Stimulated activated effector memory CD8-positive, alpha-beta T cell treated with anti-CD3 and anti-CD28 coated beads, Interleukin-12 subunit alpha, Interleukin-12 subunit beta, amount 100 ng/mL, for 72 hours (primary cell): ENCODE data around the gene PRDM13.

Source experiments
- ATAC-seq: fragments of 150-1000 bp; cut with Tn5 transposase; 2 replicates; pipeline ENCODE4 v1.10.0; 2021
- DNase-seq, 2 donors: peaks; one replicate each; pipeline ENCODE4 v3.0.0; 2021 to 2022; ENCODE audit warnings: low spot score in 2 of 2
- H3K27ac Mint-ChIP-seq: one replicate; pipeline ENCODE4 v1.8.0; 2022; ENCODE audit warnings: mild to moderate bottlenecking, mixed read lengths
- H3K36me3 Mint-ChIP-seq: one replicate; pipeline ENCODE4 v1.8.0; 2022; ENCODE audit warnings: mild to moderate bottlenecking, mixed read lengths
- H3K4me1 Mint-ChIP-seq: one replicate; pipeline ENCODE4 v1.8.0; 2022; ENCODE audit warnings: mixed read lengths
- H3K4me3 Mint-ChIP-seq: one replicate; pipeline ENCODE4 v1.8.0; 2022; ENCODE audit warnings: mild to moderate bottlenecking, mixed read lengths
- H3K9me3 Mint-ChIP-seq: one replicate; pipeline ENCODE4 v1.8.0; 2022; ENCODE audit warnings: mixed read lengths

PRDM13 gene

DNA sequence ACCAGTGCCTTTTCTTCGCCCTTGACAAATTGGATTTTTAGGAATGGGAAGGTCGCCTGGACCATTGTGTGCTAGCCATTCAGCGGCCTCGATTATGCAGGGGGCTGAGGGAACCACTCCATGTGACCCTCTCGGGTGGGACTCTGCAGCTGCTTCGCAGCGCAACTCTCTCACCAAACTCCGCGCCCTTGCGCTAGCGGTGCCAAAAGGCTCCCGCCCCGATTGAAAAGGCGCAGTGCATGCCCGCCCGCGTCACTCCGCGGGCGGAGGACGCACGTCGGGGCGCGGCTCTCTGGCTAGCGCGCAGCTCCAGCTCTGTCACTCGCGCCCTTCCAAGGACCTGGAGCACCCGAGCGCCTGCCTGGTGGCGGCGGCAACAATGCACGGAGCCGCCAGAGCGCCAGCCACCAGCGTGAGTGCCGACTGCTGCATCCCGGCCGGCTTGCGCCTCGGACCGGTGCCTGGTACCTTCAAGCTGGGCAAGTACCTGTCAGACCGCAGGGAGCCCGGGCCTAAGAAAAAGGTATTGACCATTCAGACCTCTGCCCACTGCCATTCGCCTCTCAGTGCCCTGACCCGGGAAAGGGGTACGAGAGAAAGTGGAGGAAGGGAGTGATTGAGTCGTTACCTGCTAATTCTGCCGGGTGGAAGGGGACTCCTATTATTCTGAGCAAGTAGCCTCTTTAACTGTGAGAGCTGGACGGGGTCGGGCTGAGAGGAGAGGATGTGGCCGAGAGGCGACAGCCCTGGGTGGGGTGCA, at the start of gene PRDM13:
Gene PRDM13 (plus strand): TSS at position 178 of the 760 bp plus-strand sequence. CDS start 202 bp downstream, at position 380.
- Mint-ChIP-seq H3K36me3 (peaks cover 5% of the 10 kb centered on the region), H3K4me3 (no peak within 1 kb of the TSS), H3K9me3 (no peaks in the 10 kb centered on the region), H3K4me1 (peaks cover 67% of the 10 kb centered on the region), H3K27ac (no peak within 1 kb of the TSS)
- ATAC-seq: no peak
- DNase-seq: peak in 1 of 2 donors; percentile 55

DNA sequence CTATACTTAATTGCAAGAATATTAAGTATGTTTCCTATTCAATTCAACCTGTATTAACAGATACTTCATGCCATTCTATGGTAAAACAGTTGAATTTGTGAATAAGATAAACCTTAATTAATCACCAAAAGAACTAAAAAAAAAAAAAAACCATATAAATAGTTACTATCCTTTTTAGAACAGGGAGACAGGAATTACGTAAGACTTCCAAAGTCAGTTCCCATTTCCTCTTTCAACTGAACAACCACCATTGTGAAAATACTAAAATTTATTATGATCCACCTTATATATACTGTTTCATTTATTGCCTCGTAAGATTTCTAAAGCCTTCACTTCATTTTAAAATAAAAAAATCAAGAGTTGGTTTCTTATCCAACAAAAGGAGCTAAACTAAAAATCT, 47.6 kb upstream of the PRDM13 start:
- H3K27ac Mint-ChIP-seq: no peak overlapping the region
- H3K4me1 Mint-ChIP-seq: no peaks in the 10 kb centered on the region
- no peak for DNase-seq
- peaks cover 96% of the 10 kb centered on the region for H3K36me3 Mint-ChIP-seq
- no peak for ATAC-seq
- no peaks in the 10 kb centered on the region for H3K9me3 Mint-ChIP-seq
- no peak overlapping the region for H3K4me3 Mint-ChIP-seq

DNA sequence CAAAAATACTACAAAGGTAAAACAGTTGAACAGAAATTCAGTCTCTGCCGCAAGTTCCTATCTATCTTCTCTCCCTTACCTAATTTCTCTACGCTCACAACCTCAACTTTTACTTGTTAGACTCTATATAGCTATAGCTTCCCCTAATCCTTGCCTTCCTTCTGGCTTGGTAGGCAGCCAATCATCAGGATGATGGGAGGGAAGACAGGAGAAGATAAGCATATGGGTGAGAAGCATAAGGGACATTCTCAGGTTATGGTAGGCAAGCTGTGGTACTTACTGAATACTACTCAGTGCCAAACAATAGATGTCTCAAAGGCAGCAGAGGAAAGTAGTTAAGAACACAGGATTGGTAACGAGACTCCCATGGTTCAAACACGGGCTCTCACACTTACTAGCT, 46.0 kb upstream of the PRDM13 start:
- DNase-seq (no peak), ATAC-seq (no peak)
- Mint-ChIP-seq H3K4me3 (no peak overlapping the region), H3K36me3 (peaks cover 87% of the 10 kb centered on the region), H3K4me1 (no peaks in the 10 kb centered on the region), H3K27ac (no peak overlapping the region), H3K9me3 (no peaks in the 10 kb centered on the region)

DNA sequence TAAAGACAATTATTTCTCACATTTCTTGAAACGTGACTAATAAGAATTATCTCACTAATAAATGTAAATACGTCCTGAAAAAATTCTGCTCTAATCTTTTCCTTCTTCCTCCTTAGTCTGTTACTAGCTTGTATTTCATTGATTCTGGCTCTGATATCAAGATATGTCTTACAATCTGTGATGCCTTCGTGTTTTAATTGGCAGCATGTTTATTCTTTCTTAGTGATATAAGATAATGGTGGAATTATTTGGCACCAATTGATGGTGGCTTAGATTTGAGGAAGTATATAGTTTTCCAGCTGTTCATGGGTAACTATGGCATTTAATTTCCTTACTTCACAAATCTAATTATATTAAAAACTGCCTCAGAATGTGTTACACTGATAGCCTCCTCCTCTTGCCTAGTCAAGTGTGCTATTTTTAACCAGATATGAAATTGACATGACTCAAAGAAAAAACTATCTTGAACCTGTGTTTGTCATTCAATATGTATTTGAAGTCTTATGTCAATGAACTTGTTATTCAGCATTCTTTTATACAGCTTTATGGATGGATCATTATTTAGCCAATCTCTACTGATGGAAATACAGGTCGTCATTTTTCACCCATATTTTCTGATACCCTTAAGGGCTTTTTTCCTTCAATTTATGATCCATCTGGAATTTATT, 43.4 kb upstream of the PRDM13 start:
- peaks cover 20% of the 10 kb centered on the region for H3K4me1 Mint-ChIP-seq
- peaks cover 65% of the 10 kb centered on the region for H3K36me3 Mint-ChIP-seq
- ATAC-seq: no peak

GRCh38 chr6:99568103-99568933, 38.3 kb upstream of the PRDM13 start, which contains the start of gene CCNC:
CCNC (minus strand) TSS chr6:99568660; CDS start chr6:99568527, 133 bp downstream.
- H3K36me3 Mint-ChIP-seq: peaks cover 23% of the 10 kb centered on the region
- peak within 1 kb of the TSS; percentile 99 for H3K27ac Mint-ChIP-seq
- H3K4me1 Mint-ChIP-seq: peaks cover 33% of the 10 kb centered on the region
- no peaks in the 10 kb centered on the region for H3K9me3 Mint-ChIP-seq
- peak; percentile 90 to 96 for DNase-seq
- peak; percentile 99 for ATAC-seq
- H3K4me3 Mint-ChIP-seq: peak within 1 kb of the TSS; percentile 96

More for the DNA sequence above, 43.4 kb upstream of the PRDM13 start:
- Mint-ChIP-seq H3K27ac (no peak overlapping the region), H3K9me3 (no peaks in the 10 kb centered on the region), H3K4me3 (no peak overlapping the region)
- no peak for DNase-seq

DNA sequence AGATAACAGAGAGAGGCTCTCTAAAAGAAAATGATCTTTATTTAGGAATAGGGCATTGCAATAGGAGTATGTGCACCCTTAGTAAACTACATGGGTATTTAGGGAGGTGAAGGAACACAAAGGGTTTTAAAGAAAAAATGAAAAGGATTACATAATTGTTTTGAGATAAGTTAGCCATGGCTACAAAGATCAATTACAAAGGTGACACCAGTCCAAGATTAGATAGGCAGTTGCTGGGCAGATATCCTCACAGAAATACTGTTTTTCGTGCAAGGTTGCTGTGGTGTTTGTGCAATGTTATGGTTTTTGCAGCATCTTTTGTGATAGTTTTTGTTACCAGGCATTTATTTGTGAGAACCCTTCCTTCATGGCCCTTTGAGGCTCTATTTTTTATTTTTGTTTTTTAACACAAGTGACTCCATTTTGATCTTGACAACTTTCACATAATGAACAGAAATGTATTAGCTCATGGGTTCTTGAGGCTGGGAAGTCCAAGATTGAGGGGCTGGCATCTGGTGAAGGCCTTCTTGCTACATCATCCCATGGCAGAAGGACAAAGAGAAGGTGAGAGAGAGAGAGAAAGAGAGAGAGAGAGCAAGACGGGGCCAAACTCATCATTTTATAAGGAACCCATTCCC, 32.5 kb upstream of the PRDM13 start:
- no peak overlapping the region for H3K4me3 Mint-ChIP-seq
- H3K27ac Mint-ChIP-seq: no peak overlapping the region
- peaks cover 5% of the 10 kb centered on the region for H3K4me1 Mint-ChIP-seq
- ATAC-seq: no peak
- H3K9me3 Mint-ChIP-seq: no peaks in the 10 kb centered on the region
- no peaks in the 10 kb centered on the region for H3K36me3 Mint-ChIP-seq
- DNase-seq: no peak

- no peaks in the 10 kb centered on the region for H3K36me3 Mint-ChIP-seq
- H3K9me3 Mint-ChIP-seq: no peaks in the 10 kb centered on the region
- ATAC-seq: no peak
- no peak overlapping the region for H3K27ac Mint-ChIP-seq
- no peak for DNase-seq
- no peak overlapping the region for H3K4me3 Mint-ChIP-seq
- H3K4me1 Mint-ChIP-seq: peaks cover 5% of the 10 kb centered on the region
Measured at GRCh38 chr6:99575544-99576227, 30.9 kb upstream of the PRDM13 start.

DNA sequence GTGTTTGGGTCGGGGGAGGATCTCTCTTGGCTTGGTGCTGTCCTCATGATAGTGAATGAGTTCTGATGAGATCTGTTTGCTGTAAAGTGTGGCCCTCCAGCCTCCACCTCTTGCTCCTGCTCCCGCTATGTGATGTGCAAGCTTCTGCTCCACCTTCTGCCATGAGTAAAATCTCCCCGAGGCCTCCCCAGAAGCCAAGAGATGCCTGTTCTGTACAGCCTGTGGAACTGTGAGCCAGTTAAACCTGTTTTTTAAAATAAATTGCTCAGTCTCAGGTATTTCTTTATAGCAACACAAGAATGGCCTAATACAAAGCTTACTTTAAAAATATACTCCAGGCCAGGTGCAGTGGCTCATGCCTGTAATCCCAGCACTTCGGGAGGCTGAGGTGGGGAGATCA, 26.9 kb upstream of the PRDM13 start:
- H3K4me3 Mint-ChIP-seq: no peak overlapping the region
- DNase-seq (no peak), ATAC-seq (no peak)
- H3K4me1 Mint-ChIP-seq: no peaks in the 10 kb centered on the region
- no peaks in the 10 kb centered on the region for H3K9me3 Mint-ChIP-seq
- H3K36me3 Mint-ChIP-seq: no peaks in the 10 kb centered on the region
- no peak overlapping the region for H3K27ac Mint-ChIP-seq

GRCh38 chr6:99587792-99588191, 18.8 kb upstream of the PRDM13 start:
- no peaks in the 10 kb centered on the region for H3K36me3 Mint-ChIP-seq
- no peak overlapping the region for H3K4me3 Mint-ChIP-seq
- ATAC-seq (no peak), DNase-seq (no peak)
- H3K9me3 Mint-ChIP-seq: no peaks in the 10 kb centered on the region
- H3K27ac Mint-ChIP-seq: no peak overlapping the region
- peaks cover 15% of the 10 kb centered on the region for H3K4me1 Mint-ChIP-seq

DNA sequence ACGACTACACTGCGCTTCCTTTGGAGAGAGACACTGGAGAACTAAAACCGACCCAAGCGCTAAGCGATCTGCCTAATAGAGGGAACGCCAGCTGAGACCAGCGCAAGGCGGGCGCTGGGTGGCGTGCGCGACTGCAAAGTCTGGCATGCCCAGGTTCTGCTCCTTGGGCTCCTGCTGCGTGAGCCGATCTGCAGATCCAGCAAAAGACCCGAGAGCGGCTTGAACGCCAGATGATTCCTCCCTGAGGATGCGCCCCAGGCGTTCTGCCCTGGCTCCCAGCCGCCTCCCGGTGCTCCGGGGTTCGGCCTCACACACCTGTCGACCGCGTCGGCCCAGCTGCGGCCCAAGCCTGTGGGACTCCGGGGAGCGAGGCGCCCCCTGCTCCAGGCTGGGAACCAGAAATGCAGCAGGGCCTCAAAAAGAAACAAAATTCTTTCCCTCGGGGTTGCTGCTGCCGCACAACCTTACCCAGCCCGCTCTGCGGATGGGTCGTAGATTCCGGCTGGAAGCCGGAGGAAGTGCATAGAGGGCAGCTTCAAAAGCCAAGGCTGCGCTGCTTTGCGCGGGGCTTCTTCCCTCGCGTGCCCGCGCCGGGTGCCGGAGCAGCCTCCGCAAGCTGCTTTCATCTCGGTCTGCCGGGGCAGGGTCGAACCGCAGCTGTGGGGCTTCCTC, 17.9 kb upstream of the PRDM13 start:
- H3K27ac Mint-ChIP-seq: no peak overlapping the region
- peaks cover 15% of the 10 kb centered on the region for H3K4me1 Mint-ChIP-seq
- ATAC-seq: peak; percentile 93
- peak; percentile 43 to 78 for DNase-seq
- no peaks in the 10 kb centered on the region for H3K36me3 Mint-ChIP-seq
- peak overlapping the region; percentile 83 for H3K4me3 Mint-ChIP-seq
- no peaks in the 10 kb centered on the region for H3K9me3 Mint-ChIP-seq

- H3K27ac Mint-ChIP-seq: no peak overlapping the region
- peaks cover 15% of the 10 kb centered on the region for H3K4me1 Mint-ChIP-seq
- H3K36me3 Mint-ChIP-seq: no peaks in the 10 kb centered on the region
- H3K9me3 Mint-ChIP-seq: no peaks in the 10 kb centered on the region
- DNase-seq: no peak
- peak; percentile 40 for ATAC-seq
- H3K4me3 Mint-ChIP-seq: peak overlapping the region; percentile 83
Measured at GRCh38 chr6:99589290-99589672, 17.4 kb upstream of the PRDM13 start.

GRCh38 chr6:99589907-99590493, 16.6 kb upstream of the PRDM13 start:
- DNase-seq (no peak), ATAC-seq (no peak)
- H3K27ac Mint-ChIP-seq: no peak overlapping the region
- H3K36me3 Mint-ChIP-seq: no peaks in the 10 kb centered on the region
- H3K4me3 Mint-ChIP-seq: peak overlapping the region; percentile 83
- H3K4me1 Mint-ChIP-seq: peaks cover 15% of the 10 kb centered on the region
- H3K9me3 Mint-ChIP-seq: no peaks in the 10 kb centered on the region

DNA sequence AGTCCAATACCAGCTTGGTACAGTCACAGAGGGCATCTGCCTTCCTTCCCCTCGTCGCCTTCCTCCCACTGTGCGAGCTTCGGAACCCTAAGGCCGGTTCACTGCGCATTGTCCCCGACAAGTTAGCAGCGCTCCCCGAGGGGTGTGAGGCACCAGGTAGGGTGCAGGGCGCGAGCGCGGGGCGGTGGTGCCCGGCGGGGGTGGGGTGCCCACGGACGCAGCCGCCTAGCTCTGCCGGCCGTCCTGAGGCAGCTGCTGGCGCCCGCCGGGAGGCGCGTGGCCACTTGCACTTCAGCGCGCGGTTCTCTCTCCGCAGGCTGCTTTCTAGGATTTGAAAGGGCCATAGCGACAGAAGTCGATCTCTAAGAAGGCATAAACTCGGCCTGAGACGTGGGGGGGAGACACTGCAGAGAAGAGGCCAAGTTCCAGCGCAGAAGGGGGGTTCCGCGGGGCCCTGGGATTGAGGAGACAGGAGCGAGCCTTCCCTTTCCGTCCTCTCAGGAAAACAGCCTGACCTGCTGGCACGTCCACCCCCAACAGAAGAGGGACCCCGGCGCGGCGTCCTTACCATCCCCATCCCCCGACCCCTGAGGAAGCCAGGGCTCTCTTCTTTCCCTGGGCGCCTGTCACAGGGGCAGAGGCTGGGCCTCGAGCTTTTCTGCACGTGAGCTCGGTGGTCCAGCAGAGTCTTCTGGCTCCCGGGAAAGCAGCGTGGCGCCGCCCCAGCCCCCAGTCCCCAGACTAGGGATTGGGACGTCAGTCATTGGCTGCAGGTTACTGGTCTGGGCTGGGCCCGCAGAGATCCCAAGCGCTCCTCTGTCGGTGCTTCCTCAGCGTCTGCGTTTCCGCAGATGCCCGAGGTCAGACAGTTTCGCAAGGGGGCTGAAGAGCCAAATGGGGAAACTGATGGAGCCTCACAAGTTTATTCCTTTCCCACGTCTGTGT, 15.6 kb upstream of the PRDM13 start:
- no peaks in the 10 kb centered on the region for H3K36me3 Mint-ChIP-seq
- no peak overlapping the region for H3K27ac Mint-ChIP-seq
- peak overlapping the region; percentile 83 for H3K4me3 Mint-ChIP-seq

More for the DNA sequence above, 15.6 kb upstream of the PRDM13 start:
- peaks cover 15% of the 10 kb centered on the region for H3K4me1 Mint-ChIP-seq
- DNase-seq: no peak
- ATAC-seq: peak; percentile 14
- H3K9me3 Mint-ChIP-seq: no peaks in the 10 kb centered on the region
